Skeletal muscle cell (primary cell): ENCODE results near the gene PRSS38.
"Not testable (repeated sequence)": the region's sequence is repeated elsewhere in the genome, so short reads cannot be mapped to it uniquely, and the experiment has no call there.

ENCODE experiments used
- DNase-seq: peaks from one replicate; pipeline ENCODE4 v3.0.0-alpha.2; 2010; ENCODE audit warnings: low read depth
- H3K4me3 ChIP-seq: 2 replicates; pipeline ENCODE4 v1.5.1; 2011; ENCODE audit warnings: low read depth, mild to moderate bottlenecking, control low read depth, low read length, moderate library complexity

The PRSS38 gene

DNA sequence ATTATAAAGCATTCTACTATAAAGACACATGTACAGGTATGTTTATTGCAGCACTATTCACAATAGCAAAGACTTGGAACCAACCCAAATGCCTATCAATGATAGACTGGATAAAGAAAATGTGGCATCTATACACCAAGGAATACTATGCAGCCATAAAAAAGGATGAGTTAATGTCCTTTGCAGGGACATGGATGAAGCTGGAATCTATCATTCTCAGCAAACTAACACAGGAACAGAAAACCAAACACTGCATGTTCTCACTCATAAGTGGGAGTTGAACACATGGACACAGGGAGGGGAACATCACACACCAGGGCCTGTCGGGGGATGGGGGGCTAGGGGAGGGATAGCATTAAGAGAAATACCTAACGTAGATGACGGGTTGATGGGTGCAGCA lies 62.3 kb downstream of the PRSS38 start:
- DNase-seq, H3K4me3 ChIP-seq: not testable (repeated sequence)

DNA sequence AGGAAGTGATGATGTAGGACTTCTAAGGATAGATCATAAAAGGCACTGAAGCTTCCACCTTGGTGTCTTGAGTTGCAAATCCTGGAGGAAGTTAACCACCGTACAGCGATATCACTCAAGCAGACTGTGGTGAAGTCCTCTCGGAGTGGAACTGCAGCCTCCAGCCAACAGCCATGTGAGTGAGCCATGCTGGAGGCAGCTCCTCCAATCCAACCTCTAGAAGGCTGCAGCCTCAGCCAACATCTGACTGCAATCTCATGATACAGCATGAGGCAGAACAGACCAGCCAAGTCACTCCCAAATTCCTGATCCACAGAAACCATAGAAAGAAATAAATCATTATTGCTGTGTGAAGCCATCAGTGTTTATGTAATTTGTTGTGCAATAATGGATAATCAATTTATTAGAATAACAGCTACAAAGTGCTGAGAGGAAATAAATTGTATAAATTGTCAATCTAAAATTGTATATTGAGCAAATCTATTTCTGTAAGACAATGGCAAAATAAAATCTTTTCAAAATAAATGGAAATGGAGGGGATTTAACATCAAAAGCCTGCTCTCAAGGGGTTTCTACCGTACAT lies 65.0 kb downstream of the PRSS38 start:
- no peak for DNase-seq
- no peak overlapping the region for H3K4me3 ChIP-seq

- no peak for DNase-seq
Measured at GRCh38 chr1:227883073-227883520, 67.6 kb downstream of the PRSS38 start.

DNA sequence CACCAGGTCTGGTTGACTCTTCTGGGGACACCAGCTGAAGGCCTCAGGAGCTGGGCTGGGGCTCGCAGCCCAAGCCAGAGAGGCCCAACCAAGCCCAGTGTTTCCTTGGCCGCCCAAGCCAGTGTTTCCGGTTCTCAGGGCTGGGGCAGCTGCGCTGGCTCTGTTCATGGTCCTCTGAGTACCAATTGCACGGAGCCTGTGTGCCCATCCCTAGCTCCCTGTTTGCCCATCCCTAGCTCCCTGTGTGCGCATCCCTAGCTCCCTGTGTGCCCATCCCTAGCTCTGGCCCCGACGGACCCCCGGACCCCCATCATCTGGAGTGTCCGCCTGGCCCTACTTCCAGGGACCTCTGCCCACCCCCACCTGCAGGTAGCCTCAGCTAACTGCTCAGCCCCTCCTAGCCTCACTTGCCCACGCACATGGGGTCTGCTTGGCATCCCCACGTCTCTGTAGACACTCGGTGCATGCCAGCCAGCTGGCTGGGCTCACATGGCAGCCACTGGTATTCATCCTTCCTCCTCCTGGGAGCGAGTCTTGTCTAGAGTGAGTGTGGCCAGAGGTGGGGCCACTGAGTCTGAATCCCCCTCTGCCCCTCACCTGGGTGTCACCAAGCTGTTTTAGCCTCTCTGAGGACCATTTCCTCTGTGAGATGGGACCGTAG lies 68.3 kb downstream of the PRSS38 start:
- no peak for DNase-seq
- no peak overlapping the region for H3K4me3 ChIP-seq

More at GRCh38 chr1:227883073-227883520, 67.6 kb downstream of the PRSS38 start:
- H3K4me3 ChIP-seq, result no peak overlapping the region

DNA sequence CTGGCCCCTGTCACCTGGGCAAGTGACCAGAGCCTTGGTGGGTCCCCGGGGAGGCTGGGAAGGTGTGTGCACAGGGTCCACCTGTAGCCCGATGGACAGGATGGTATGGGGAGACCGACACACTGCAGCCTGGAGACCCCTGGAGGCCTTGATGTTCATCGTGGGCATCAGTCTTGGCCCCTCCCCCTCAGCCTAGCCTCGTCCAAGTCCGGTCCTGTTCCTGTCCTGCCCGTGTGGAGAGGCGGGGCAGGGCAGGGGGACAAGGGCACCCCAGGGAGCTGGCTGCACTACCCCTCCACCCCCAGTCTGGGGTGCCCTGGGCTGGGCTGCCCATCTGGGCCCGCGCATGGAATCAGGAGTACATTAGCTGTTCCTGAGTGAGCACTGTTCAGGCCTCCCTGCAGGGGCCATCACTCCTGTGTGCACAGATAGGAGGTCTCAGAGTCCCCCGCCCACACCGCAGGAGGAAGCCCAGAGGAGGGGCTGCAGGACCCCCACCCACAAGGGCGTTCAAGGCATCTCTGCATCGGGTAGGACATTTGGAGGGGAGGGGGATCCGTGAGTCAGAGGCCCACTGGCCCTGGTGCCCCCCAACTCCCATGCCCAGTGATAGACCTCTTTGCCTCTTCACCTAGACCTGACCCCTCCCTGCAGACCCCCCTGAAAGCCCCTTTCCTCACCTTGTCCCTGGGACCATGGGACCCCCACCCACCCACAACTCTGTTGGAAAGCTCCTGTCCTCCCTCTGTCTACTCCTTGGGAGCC lies 69.1 kb downstream of the PRSS38 start:
- DNase-seq, result no peak
- no peak overlapping the region for H3K4me3 ChIP-seq

- no peak for DNase-seq
- H3K4me3 ChIP-seq, result no peak overlapping the region
Measured at GRCh38 chr1:227885135-227885647, 69.7 kb downstream of the PRSS38 start.

DNA sequence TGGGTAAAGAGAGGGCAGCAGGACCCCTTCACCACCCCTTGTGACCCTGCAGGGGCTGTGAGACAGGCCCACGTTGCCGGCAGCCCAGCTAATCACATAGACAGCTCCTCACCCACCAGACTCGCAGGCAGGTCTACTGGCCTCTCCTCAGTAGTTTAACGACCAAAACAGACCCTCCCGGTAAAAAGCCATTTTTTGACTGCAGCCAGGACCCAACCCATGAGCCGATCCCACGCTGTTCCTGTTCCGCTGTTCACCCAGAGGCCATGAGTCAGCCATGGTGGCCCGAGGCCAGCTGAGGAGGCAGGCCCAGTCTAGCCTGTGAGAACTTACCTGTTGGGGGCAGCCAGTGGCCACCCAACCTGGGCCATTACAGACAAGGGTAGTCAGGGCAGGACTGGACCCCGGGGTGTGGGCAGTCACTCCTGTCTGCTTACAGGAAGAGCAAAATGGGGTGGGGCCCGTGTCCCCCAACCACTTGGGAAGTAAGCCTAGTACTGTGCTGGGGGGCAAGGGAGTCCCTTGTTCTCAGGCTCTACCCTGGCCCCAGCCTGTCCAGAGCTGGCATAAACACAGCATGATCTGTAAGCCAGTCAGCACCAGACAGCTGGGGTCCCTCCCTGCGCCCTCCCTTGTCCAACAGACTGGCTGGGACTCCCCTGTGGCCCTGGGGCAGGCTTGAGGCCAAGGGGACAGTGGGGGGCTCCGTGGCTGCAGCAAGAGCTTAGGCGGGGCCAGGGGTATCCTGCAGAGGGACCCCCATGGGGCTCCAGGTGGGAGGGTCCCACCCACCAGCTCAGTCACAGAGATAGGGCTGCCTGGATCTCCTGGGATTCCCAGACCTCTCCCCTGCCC lies 70.4 kb downstream of the PRSS38 start:
- DNase-seq, result no peak
- H3K4me3 ChIP-seq, result no peak overlapping the region

- no peak for DNase-seq
- no peak overlapping the region for H3K4me3 ChIP-seq
Measured at GRCh38 chr1:227886503-227886961, 71.1 kb downstream of the PRSS38 start.

DNA sequence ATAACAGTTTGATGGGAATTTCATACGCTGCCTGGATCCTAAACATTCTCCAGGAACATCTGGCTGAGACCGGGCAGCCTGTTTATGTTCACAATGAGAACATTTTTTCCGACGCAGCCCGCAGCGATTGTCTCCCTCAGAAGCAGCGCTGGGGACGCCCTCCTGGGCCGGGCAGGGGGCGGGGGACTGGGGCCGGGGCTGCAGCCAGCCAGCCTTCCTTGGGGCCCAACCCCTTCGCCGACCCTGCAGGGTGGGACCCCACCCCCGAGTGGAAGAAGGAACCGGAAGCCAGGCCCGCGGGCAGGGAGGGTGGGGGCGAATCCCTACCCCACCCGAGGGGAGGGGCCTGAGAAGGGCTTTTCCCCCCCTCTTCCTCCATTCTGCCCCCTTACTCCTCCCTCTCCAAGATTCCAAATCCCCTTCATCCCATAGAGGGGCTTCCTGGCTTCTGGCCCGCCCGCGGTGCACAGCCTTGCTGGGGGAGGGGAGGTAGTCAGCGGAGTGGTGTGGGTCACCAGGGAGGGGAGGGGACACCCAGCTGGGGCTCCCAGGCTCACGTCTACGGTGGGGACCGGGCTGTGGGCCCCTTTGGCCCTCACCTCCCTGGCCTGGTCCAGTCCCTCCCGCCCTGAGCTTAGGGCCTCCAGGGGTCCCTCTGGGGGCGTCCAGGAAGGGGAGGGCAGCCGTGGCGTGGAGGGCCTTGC lies 71.7 kb downstream of the PRSS38 start:
- no peak for DNase-seq

DNA sequence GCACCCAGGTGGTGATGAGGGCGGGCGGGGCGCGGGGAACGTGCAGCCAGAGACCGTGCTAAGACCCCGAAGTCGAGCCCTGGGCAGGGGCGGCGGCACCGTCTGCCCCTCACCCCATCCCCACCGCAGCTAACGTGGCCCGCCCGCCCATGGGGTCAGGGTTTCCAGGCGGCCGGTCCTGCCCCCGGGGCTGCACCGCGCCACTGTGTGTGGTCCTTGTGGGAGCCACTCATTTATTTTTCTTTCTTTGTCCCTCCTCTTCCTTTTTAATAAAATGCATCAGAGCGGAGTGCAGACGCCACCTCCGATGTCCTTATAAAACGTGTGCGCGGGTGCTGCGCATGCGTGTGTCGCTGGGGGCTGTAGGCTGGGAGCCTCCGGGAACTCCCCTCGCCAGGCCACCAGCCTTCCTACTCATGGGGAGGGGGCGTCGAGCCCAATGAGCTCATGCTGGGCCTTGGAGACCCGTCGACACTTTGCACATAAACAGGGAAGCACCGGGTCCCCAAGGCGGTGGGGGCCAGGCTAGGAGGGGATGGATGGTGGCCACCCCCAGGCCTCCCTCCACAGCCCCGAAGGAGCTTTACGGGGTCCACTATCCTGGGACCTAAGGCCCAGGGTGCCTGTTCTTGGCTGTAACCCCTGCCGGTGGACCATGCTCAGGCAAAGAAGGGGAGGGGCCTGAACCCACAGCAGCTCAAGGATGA lies 72.4 kb downstream of the PRSS38 start:
- DNase-seq, result no peak

More for the DNA sequence above, 71.7 kb downstream of the PRSS38 start:
- peak overlapping the region; percentile 10 for H3K4me3 ChIP-seq

DNA sequence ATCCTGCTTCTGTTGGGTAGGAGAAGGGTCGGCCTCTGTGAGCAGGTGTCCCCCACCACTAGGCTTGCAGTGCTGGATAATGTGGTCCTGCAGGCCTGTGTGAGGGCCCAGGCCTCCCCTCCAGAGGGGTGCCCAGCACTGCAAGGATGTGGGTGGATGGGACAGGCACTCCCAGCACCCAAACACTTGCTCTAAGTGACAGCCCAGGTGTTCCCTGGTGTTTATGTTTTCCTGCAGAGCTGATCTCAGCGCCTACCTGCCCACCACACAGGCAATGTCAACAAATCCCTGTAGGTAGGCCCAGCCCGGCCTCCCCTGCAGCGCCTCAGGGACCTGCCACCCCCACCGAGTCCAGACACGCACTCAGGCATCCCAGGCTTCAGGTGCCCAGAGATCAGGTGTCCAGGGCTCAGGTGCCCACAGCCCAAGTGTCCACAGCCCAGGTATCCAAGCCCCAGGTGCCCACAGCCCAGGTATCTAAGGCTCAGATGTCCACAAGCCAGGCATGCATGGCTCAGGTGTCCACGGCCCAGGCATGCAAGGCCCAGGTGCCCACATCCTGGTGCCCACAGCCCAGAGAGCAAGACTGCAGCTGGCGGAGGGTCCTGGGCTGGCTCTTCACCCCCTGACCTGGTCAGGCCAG lies 73.0 kb downstream of the PRSS38 start:
- DNase-seq, result no peak
- H3K4me3 ChIP-seq, result no peak overlapping the region

More for the DNA sequence above, 72.4 kb downstream of the PRSS38 start:
- peak overlapping the region; percentile 10 for H3K4me3 ChIP-seq

DNA sequence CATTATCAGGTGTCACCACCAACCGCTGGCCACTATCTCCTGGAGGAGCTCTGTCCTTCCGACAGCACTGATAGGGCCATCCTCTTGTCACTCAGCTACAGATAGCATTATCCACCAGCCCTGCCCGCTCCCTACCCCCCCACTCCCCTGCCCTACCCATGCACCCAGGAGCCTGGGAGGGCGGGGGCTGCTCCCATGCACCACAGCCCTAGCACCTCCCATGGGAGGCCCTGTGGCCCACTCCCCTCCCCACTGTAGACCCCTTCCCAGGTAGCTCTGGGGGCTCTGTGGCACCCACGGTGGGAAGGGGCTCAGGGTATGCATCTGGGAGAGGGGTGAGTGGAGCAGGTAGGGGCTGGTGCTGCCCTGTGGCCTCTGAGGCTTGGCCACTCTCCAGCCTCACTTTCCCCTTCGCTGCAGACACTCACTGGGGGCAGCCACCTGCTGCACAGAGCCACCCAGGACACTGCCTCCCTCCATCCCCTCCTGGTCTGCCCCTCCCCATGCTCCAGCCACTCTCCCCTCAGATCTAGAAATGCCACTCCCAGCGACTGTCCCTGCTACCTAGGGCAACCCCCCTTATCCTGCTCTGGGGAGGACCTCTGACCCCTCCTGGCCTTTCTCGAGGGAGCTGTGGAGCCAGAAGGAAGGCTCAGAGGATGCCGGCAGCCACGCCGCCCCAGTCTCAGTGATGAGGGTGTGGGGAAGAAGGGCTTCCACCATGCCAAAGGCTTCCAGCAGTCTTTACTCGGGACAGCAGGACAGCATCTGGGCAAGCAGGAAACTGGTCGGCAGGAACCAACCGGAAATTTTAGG lies 73.8 kb downstream of the PRSS38 start:
- no peak overlapping the region for H3K4me3 ChIP-seq
- DNase-seq, result no peak

DNA sequence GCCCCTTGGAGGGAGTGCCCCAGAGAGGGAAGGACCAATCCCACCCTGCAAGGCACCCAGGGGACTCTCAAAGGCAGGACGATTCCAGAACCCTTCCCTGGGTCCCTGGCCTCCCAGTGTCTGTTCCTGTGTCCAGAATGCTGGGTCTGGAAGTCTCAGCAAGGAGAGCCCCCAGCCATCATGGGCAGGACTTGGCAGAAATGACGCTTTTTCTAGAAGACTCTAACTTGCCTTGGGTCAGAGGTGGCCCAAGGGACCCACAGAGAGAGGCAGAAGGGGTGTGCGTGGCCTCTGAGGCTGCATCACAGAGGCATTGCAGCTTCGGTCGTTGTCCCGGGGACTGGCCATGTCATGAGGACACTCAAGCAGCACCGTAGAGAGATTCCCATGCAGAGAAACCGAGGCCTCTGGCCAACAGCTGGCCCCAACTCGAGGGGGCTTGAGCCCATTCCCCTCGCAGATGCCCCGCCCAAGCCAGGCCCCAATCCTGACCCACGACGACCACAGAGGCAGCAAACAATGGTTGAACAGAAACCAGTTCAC lies 74.5 kb downstream of the PRSS38 start:
- DNase-seq, result no peak
- no peak overlapping the region for H3K4me3 ChIP-seq

- H3K4me3 ChIP-seq, result no peak overlapping the region
- DNase-seq, result no peak
Measured at GRCh38 chr1:227890451-227891222, 75.2 kb downstream of the PRSS38 start.

- no peak overlapping the region for H3K4me3 ChIP-seq
- DNase-seq, result no peak
Measured at GRCh38 chr1:227891223-227891954, 75.9 kb downstream of the PRSS38 start.
